GM19238 (cell line): Measurements from ENCODE around the gene EML4.
"Not testable (repeated sequence)": the region's sequence is repeated elsewhere in the genome, so short reads cannot be mapped to it uniquely, and the experiment has no call there.

Source experiments
- DNase-seq: peaks from one replicate; pipeline ENCODE4 v3.0.0; 2011; ENCODE audit warnings: low spot score; ENCODE audit not compliant: insufficient read length

The EML4 gene

DNA sequence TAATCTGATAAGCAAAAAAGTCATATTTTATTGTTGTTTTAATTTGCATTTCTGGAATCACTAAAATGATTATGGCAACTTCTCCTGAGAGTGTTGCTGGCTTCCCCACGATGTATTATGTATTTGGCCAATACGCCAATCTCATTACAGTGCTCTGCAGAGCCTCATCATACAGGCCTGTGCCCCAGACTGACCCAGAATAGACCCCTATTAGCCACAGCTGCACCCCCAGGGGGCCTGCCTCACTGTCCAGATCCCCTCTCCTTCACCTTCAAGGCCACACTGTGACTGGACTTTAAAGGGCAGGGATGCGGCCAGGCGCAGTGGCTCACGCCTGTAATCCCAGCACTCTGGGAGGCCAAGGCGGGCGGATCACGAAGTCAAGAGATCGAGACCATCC lies 209.3 kb downstream of the EML4 start:
- DNase-seq, result no peak

DNA sequence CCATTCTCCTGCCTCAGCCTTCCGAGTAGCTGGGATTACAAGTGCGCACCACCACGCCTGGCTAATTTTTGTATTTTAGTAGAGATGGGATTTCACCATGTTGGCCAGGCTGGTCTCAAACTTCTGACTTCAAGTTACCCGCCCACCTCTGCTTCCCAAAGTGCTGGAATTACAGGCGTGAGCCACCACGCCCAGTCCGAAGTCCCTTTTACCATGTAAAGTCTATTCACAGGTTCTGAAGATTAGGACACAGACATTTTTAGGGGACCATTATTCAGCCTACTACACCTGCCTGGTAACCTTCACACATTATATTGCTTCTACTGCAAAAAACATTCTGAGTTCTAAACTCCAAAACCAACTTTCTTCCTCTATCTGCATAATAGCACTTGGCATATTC lies 210.9 kb downstream of the EML4 start:
- DNase-seq, result not testable (repeated sequence)

DNA sequence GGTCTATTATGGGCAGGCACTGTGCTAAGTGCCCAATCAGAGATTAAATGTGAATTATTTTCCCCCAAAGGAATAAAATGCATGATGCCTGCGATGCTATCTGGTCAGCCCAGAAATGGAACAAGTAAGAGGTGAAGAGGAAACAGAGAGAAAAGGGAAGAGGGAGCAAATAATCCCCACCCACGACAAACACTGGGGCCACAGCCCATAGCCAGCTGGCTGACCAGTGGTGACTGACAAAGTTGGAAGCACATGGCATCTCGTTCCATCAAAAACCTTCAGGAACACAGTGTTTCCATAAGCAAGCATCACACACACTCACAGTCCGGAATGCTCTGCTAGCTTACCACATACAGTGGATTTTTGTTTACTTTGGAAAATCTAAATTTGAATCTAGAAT lies 213.0 kb downstream of the EML4 start:
- no peak for DNase-seq
